ENCODE data around the gene TMEM117. TPM values are rescaled to one million over a fixed set of nuclear protein-coding genes. Genes with fewer than 3 reads are reported as not detected.
"Not testable (repeated sequence)": the region's sequence is repeated elsewhere in the genome, so short reads cannot be mapped to it uniquely, and the experiment has no call there.

The TMEM117 gene
- total RNA-seq, 1 donor from 2014 or later, result 8.5 TPM

GRCh38 chr12:43836475-43836989, 651 bp downstream of the TMEM117 start:
- DNase-seq (ENCODE audit: extremely low read depth, low read depth, low spot score), result peak; percentile 7

- no peak for DNase-seq (ENCODE audit: extremely low read depth, low read depth, low spot score)
Measured at GRCh38 chr12:43840338-43840737, 4.5 kb downstream of the TMEM117 start.

GRCh38 chr12:43841253-43841652, 5.4 kb downstream of the TMEM117 start:
- no peak for DNase-seq (ENCODE audit: extremely low read depth, low read depth, low spot score)

- DNase-seq (ENCODE audit: extremely low read depth, low read depth, low spot score), result no peak
Measured at GRCh38 chr12:43842259-43842658, 6.4 kb downstream of the TMEM117 start.

- not testable (repeated sequence) for DNase-seq (ENCODE audit: extremely low read depth, low read depth, low spot score)
Measured at GRCh38 chr12:43847425-43848225, 11.7 kb downstream of the TMEM117 start.

- DNase-seq (ENCODE audit: extremely low read depth, low read depth, low spot score), result no peak
Measured at GRCh38 chr12:43848226-43848507, 12.3 kb downstream of the TMEM117 start.

GRCh38 chr12:43848786-43849185, 12.9 kb downstream of the TMEM117 start:
- DNase-seq (ENCODE audit: extremely low read depth, low read depth, low spot score), result no peak

GRCh38 chr12:43852744-43853143, 16.9 kb downstream of the TMEM117 start:
- DNase-seq (ENCODE audit: extremely low read depth, low read depth, low spot score), result no peak

- DNase-seq (ENCODE audit: extremely low read depth, low read depth, low spot score), result no peak
Measured at GRCh38 chr12:43856972-43857371, 21.1 kb downstream of the TMEM117 start.

GRCh38 chr12:43858096-43858495, 22.2 kb downstream of the TMEM117 start:
- no peak for DNase-seq (ENCODE audit: extremely low read depth, low read depth, low spot score)

- DNase-seq (ENCODE audit: extremely low read depth, low read depth, low spot score), result no peak
Measured at GRCh38 chr12:43858991-43859390, 23.1 kb downstream of the TMEM117 start.

- DNase-seq (ENCODE audit: extremely low read depth, low read depth, low spot score), result no peak
Measured at GRCh38 chr12:43861015-43861839, 25.3 kb downstream of the TMEM117 start.

GRCh38 chr12:43861840-43862150, 25.9 kb downstream of the TMEM117 start:
- DNase-seq (ENCODE audit: extremely low read depth, low read depth, low spot score), result no peak

GRCh38 chr12:43863770-43864366, 28.0 kb downstream of the TMEM117 start:
- no peak for DNase-seq (ENCODE audit: extremely low read depth, low read depth, low spot score)

GRCh38 chr12:43864557-43864956, 28.7 kb downstream of the TMEM117 start:
- not testable (repeated sequence) for DNase-seq (ENCODE audit: extremely low read depth, low read depth, low spot score)

GRCh38 chr12:43869184-43869583, 33.3 kb downstream of the TMEM117 start:
- no peak for DNase-seq (ENCODE audit: extremely low read depth, low read depth, low spot score)

- not testable (repeated sequence) for DNase-seq (ENCODE audit: extremely low read depth, low read depth, low spot score)
Measured at GRCh38 chr12:43869765-43870164, 33.9 kb downstream of the TMEM117 start.

- DNase-seq (ENCODE audit: extremely low read depth, low read depth, low spot score), result not testable (repeated sequence)
Measured at GRCh38 chr12:43871258-43871657, 35.4 kb downstream of the TMEM117 start.

- no peak for DNase-seq (ENCODE audit: extremely low read depth, low read depth, low spot score)
Measured at GRCh38 chr12:43872396-43872795, 36.5 kb downstream of the TMEM117 start.

- no peak for DNase-seq (ENCODE audit: extremely low read depth, low read depth, low spot score)
Measured at GRCh38 chr12:43878050-43878449, 42.2 kb downstream of the TMEM117 start.

- no peak for DNase-seq (ENCODE audit: extremely low read depth, low read depth, low spot score)
Measured at GRCh38 chr12:43880547-43880946, 44.7 kb downstream of the TMEM117 start.

Data from glomerular endothelial cell (primary cell).